ENCODE results near the gene GUCY1B1. TPM values are rescaled to one million over a fixed set of nuclear protein-coding genes. Genes with fewer than 3 reads are reported as not detected.

Gene GUCY1B1
- polyA plus RNA-seq, 1 donor (not counting 4 experiments of a cell fraction or from before 2014, with no cell fraction given), result 0.05 TPM

DNA sequence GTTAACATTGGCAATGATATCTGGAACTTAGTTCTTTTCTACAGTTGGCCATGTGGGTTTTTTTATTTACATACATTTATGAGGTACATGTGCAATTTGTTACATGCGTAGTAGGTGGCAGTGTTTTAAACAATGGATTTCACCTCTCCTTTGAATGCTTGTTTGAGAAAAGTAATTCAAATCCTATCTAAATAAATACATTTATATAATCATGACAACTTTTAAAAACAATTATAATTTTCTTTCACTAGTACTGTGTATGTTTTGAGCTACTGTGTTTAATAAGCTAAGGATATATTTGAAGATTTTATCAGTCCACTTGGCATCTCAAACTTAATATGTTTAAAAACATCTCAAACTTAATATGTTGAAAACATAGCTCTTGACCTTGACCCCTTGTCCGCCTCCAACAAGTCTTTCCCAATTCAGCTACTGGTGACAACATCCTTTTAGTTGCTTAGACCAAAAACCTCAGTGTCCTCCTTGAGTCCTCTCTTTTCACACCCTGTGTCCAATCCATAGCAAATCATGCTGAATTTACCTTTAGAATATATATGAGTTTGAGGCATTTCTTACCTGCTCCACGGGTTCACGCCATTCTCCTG, 14.5 kb downstream of the GUCY1B1 start:
- no peaks in the 10 kb centered on the region for H3K4me1 ChIP-seq (ENCODE audit: control insufficient read depth, extremely low read depth, insufficient read depth, low read length)
- TF ChIP-seq, protein P1, sequence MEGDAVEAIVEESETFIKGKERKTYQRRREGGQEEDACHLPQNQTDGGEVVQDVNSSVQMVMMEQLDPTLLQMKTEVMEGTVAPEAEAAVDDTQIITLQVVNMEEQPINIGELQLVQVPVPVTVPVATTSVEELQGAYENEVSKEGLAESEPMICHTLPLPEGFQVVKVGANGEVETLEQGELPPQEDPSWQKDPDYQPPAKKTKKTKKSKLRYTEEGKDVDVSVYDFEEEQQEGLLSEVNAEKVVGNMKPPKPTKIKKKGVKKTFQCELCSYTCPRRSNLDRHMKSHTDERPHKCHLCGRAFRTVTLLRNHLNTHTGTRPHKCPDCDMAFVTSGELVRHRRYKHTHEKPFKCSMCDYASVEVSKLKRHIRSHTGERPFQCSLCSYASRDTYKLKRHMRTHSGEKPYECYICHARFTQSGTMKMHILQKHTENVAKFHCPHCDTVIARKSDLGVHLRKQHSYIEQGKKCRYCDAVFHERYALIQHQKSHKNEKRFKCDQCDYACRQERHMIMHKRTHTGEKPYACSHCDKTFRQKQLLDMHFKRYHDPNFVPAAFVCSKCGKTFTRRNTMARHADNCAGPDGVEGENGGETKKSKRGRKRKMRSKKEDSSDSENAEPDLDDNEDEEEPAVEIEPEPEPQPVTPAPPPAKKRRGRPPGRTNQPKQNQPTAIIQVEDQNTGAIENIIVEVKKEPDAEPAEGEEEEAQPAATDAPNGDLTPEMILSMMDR (optimal IDR thresholded peaks at IDR 0.05 in 1 of 3, IDR thresholded peaks at IDR 0.05 in 1 of 3, conservative IDR thresholded peaks at IDR 0.05 in 1 of 3; ENCODE audit: extremely low read depth in 1 of 3, insufficient read depth in 2 of 3, low read length in 3 of 3), result no peak
- no peak for TF ChIP-seq EZH2 (IDR thresholded peaks at IDR 0.05; ENCODE audit: low read length)
- FAIRE-seq, result no peak
- no peak overlapping the region for H3K4me2 ChIP-seq (ENCODE audit: control insufficient read depth, extremely low read depth, insufficient read depth, low read depth, low read length)
- H3K79me2 ChIP-seq (ENCODE audit: control insufficient read depth, insufficient read depth, low read length), result no peaks in the 10 kb centered on the region
- no peaks in the 10 kb centered on the region for H3K27me3 ChIP-seq (ENCODE audit: control insufficient read depth, extremely low read depth, insufficient read depth, low read length)
- no peaks in the 10 kb centered on the region for H3K36me3 ChIP-seq (ENCODE audit: control insufficient read depth in 2 of 2, extremely low read depth in 1 of 2, insufficient read depth in 2 of 2, low read length in 2 of 2)
- no peak overlapping the region for H3K9ac ChIP-seq (ENCODE audit: control insufficient read depth, extremely low read depth, insufficient read depth, low read length)
- H3K4me3 ChIP-seq (ENCODE audit: control insufficient read depth in 2 of 3, extremely low read depth in 1 of 3, insufficient read depth in 2 of 3, low read depth in 1 of 3, low read length in 3 of 3), result no peak overlapping the region
- H3K9me3 ChIP-seq (ENCODE audit: control insufficient read depth, low read depth, low read length), result no peaks in the 10 kb centered on the region
- no peaks in the 10 kb centered on the region for H4K20me1 ChIP-seq (ENCODE audit: control insufficient read depth, extremely low read depth, insufficient read depth, low read length)
- no peak overlapping the region for H2AFZ ChIP-seq (ENCODE audit: control insufficient read depth, low read length)
- dilution Hi-C loops (cut with MboI; ENCODE audit: extremely low pct_ligation_motif_present, low sequenced_read_pairs), result no loop called here
- H3K9me1 ChIP-seq (ENCODE audit: control insufficient read depth, extremely low read depth, insufficient read depth, low read length), result no peaks in the 10 kb centered on the region
- no peak overlapping the region for H3K27ac ChIP-seq (ENCODE audit: control insufficient read depth, insufficient read depth, low read length)
- no peak for DNase-seq (ENCODE audit: low read depth, low spot score)

DNA sequence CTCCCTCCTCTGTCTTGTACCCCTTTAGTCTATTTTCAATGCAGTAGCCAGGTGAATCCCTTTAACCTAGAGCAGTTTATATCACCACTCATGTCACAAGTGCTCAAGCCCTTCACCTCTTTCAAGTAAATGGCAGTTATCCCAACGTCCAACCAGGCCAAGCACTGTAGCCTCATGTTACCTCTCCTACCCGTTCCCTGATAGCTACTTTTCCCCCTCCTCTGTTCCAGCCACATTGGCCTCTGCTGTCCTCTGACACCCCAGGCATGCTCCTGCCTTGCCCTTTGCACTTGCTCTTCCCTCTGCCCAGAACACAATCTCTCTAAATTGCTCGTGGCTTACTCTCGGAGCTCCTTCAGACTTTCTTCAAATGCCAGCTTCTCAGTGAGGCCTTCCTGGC, 15.2 kb downstream of the GUCY1B1 start:
- Histone ChIP-seq H3K4me3 (ENCODE audit: control insufficient read depth in 2 of 3, extremely low read depth in 1 of 3, insufficient read depth in 2 of 3, low read depth in 1 of 3, low read length in 3 of 3) (no peak overlapping the region), H3K9me3 (ENCODE audit: control insufficient read depth, low read depth, low read length) (no peaks in the 10 kb centered on the region), H3K4me1 (ENCODE audit: control insufficient read depth, extremely low read depth, insufficient read depth, low read length) (no peaks in the 10 kb centered on the region), H3K9ac (ENCODE audit: control insufficient read depth, extremely low read depth, insufficient read depth, low read length) (no peak overlapping the region), H3K9me1 (ENCODE audit: control insufficient read depth, extremely low read depth, insufficient read depth, low read length) (no peaks in the 10 kb centered on the region), H3K4me2 (ENCODE audit: control insufficient read depth, extremely low read depth, insufficient read depth, low read depth, low read length) (no peak overlapping the region), H3K36me3 (ENCODE audit: control insufficient read depth in 2 of 2, extremely low read depth in 1 of 2, insufficient read depth in 2 of 2, low read length in 2 of 2) (no peaks in the 10 kb centered on the region), H3K27me3 (ENCODE audit: control insufficient read depth, extremely low read depth, insufficient read depth, low read length) (no peaks in the 10 kb centered on the region), H2AFZ (ENCODE audit: control insufficient read depth, low read length) (no peak overlapping the region), H4K20me1 (ENCODE audit: control insufficient read depth, extremely low read depth, insufficient read depth, low read length) (no peaks in the 10 kb centered on the region), H3K27ac (ENCODE audit: control insufficient read depth, insufficient read depth, low read length) (no peak overlapping the region), H3K79me2 (ENCODE audit: control insufficient read depth, insufficient read depth, low read length) (no peaks in the 10 kb centered on the region)
- TF ChIP-seq, protein P1 (optimal IDR thresholded peaks at IDR 0.05 in 1 of 3, IDR thresholded peaks at IDR 0.05 in 1 of 3, conservative IDR thresholded peaks at IDR 0.05 in 1 of 3; ENCODE audit: extremely low read depth in 1 of 3, insufficient read depth in 2 of 3, low read length in 3 of 3), result no peak
- TF ChIP-seq EZH2 (IDR thresholded peaks at IDR 0.05; ENCODE audit: low read length), result no peak
- dilution Hi-C loops (cut with MboI; ENCODE audit: extremely low pct_ligation_motif_present, low sequenced_read_pairs), result no loop called here
- FAIRE-seq (no peak), DNase-seq (ENCODE audit: low read depth, low spot score) (no peak)
